Endothelial cell of umbilical vein (primary cell): ENCODE data around the gene PPHLN1.

Experiments used
- POLR2A ChIP-seq: IDR thresholded peaks from 2 replicates; pipeline ENCODE4 v1.6.1; 2012; ENCODE audit warnings: low read depth, mild to moderate bottlenecking, control low read depth, low read length
- POLR2AphosphoS5 ChIP-seq: IDR thresholded peaks from 2 replicates; pipeline ENCODE4 v1.6.1; 2012; ENCODE audit warnings: low read depth, mild to moderate bottlenecking, control low read depth, low read length, moderate library complexity; ENCODE audit not compliant: insufficient read depth

- TF ChIP-seq POLR2AphosphoS5 (no peak), POLR2A (no peak)
These were observed 96.1 kb downstream of the PPHLN1 start for GRCh38 chr12:42421844-42422779.
